Fibroblast of lung (primary cell): Measurements from ENCODE around the gene ECI2. TPM values are rescaled to one million over a fixed set of nuclear protein-coding genes. Genes with fewer than 3 reads are reported as not detected.
A peak's percentile ranks its signal among the peaks of the same experiment; 100 is the strongest.

ENCODE experiments used
- DNase-seq, 2 donors: peaks; one replicate each; pipeline versions ENCODE4 v3.0.0 to v3.0.0-alpha.2; 2010; ENCODE audit warnings: low read depth in 2 of 2
- H2AFZ ChIP-seq: 2 replicates; pipeline ENCODE4 v1.5.1; 2012; ENCODE audit warnings: low read length, control low read depth, inconsistent platforms
- H3K27ac ChIP-seq: 2 replicates; pipeline ENCODE4 v1.5.1; 2011; ENCODE audit warnings: low read length, control low read depth; ENCODE audit not compliant: insufficient read depth
- H3K27me3 ChIP-seq: 2 replicates; pipeline ENCODE4 v1.5.1; 2011; ENCODE audit warnings: mild to moderate bottlenecking, low read length; ENCODE audit not compliant: control insufficient read depth, insufficient read depth
- H3K36me3 ChIP-seq: 2 replicates; pipeline ENCODE4 v1.5.1; 2011; ENCODE audit warnings: low read length; ENCODE audit not compliant: control insufficient read depth, insufficient read depth
- H3K4me1 ChIP-seq: 2 replicates; pipeline ENCODE4 v1.5.1; 2011; ENCODE audit warnings: low read length; ENCODE audit not compliant: control insufficient read depth, insufficient read depth; ENCODE audit errors: extremely low read depth
- H3K4me2 ChIP-seq: 2 replicates; pipeline ENCODE4 v1.5.1; 2011; ENCODE audit warnings: low read length, control low read depth; ENCODE audit not compliant: insufficient read depth; ENCODE audit errors: extremely low read depth
- H3K4me3 ChIP-seq, 4 experiments: fragments of 200-600 bp in 1 of 4; sonication (generic) in 1 of 4; replicated peaks in 1 of 4; 2 replicates each; pipeline ENCODE4 v1.5.1; 2011 to 2016; ENCODE audit warnings: low read length in 4 of 4, low read depth in 3 of 4, mild to moderate bottlenecking in 3 of 4, control low read depth in 2 of 4, inconsistent platforms in 1 of 4, mixed read lengths in 1 of 4; ENCODE audit not compliant: insufficient read depth in 1 of 4; ENCODE audit errors: control extremely low read depth in 1 of 4
- H3K79me2 ChIP-seq: 2 replicates; pipeline ENCODE4 v1.5.1; 2012; ENCODE audit warnings: mild to moderate bottlenecking, low read length, inconsistent platforms; ENCODE audit not compliant: control insufficient read depth, insufficient read depth
- H3K9ac ChIP-seq: 2 replicates; pipeline ENCODE4 v1.5.1; 2011; ENCODE audit warnings: mild to moderate bottlenecking, low read length, control low read depth; ENCODE audit not compliant: insufficient read depth
- H3K9me3 ChIP-seq: 2 replicates; pipeline ENCODE4 v1.5.1; 2012; ENCODE audit warnings: low read depth, low read length; ENCODE audit not compliant: control insufficient read depth, insufficient read depth
- H4K20me1 ChIP-seq: 2 replicates; pipeline ENCODE4 v1.5.1; 2011; ENCODE audit warnings: low read length; ENCODE audit not compliant: control insufficient read depth, insufficient read depth; ENCODE audit errors: extremely low read depth
- EZH2 ChIP-seq: IDR thresholded peaks from 2 replicates; pipeline ENCODE4 v1.5.1; 2012; ENCODE audit warnings: low read length, control low read depth, mild to moderate bottlenecking; ENCODE audit errors: missing control alignments
- polyA plus RNA-seq, 2 donors: library from polyadenylated mRNA; depleted of rRNA in 1 of 2; stranded (reverse) in 1 of 2; unstranded in 1 of 2; fragments of >200 nt; gene quantifications; 2 replicates each; pipeline ENCODE4 v1.2.1, GENCODE V29; 2011 to 2012; ENCODE audit warnings: missing spikeins in 1 of 2
- total RNA-seq: library from RNA; depleted of rRNA; stranded (reverse); fragments of >200 nt; gene quantifications from 2 replicates; pipeline ENCODE4 v1.2.1, GENCODE V29; 2014
- TF ChIP-seq, protein P1 (sequence below), 2 donors: IDR thresholded peaks in 1 of 2; conservative IDR thresholded peaks in 1 of 2; 1 replicate in 1 of 2; 2 replicates in 1 of 2; pipeline ENCODE4 v1.5.1; 2011 to 2012; ENCODE audit warnings: low read length in 2 of 2, control low read depth in 1 of 2, inconsistent platforms in 1 of 2, low read depth in 1 of 2, mild to moderate bottlenecking in 1 of 2

The ECI2 gene
- total and polyA plus RNA-seq, 2 donors (not counting 1 experiment from before 2014, with no cell fraction given), result 85.2 to 157 TPM

DNA sequence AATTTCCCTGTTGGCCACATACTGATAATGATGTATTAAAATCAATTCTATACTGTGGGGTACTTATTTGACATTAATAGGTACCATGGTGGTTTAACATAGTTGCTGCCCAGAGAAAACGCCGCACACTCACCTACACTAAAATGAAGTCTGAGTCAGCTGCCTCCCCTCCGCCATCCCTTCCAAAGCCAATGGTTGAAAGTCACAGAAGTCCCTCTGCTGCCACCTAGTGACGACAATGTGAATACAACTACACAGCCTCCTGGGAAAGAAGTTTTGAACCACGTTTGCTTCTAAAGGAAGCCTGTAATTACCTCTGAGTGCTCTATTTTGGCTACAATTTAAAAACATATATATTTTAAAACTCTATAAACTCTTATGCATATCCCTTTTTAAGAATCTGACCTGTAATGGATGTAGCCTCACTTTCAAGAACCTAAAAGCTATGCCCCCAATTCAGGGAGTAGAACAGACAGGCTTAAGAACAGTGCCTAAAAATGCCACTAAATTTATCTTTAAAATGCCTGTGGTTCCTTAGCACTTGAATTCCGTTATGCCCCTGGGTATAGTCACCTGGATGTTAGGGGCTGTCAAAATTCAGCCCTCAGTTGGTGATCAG is 20.6 kb upstream of the ECI2 start:
- TF ChIP-seq EZH2, result no peak
- TF ChIP-seq, protein P1, sequence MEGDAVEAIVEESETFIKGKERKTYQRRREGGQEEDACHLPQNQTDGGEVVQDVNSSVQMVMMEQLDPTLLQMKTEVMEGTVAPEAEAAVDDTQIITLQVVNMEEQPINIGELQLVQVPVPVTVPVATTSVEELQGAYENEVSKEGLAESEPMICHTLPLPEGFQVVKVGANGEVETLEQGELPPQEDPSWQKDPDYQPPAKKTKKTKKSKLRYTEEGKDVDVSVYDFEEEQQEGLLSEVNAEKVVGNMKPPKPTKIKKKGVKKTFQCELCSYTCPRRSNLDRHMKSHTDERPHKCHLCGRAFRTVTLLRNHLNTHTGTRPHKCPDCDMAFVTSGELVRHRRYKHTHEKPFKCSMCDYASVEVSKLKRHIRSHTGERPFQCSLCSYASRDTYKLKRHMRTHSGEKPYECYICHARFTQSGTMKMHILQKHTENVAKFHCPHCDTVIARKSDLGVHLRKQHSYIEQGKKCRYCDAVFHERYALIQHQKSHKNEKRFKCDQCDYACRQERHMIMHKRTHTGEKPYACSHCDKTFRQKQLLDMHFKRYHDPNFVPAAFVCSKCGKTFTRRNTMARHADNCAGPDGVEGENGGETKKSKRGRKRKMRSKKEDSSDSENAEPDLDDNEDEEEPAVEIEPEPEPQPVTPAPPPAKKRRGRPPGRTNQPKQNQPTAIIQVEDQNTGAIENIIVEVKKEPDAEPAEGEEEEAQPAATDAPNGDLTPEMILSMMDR (conservative IDR thresholded peaks at IDR 0.05 in 1 of 2, IDR thresholded peaks at IDR 0.05 in 1 of 2; ENCODE audit: low read depth in 1 of 2, low read length in 2 of 2), result peak; percentile 87 to 88
- Histone ChIP-seq H3K4me1 (no peaks in the 10 kb centered on the region), H3K4me3 (no peak overlapping the region), H3K4me2 (no peak overlapping the region), H4K20me1 (no peaks in the 10 kb centered on the region), H3K36me3 (no peaks in the 10 kb centered on the region), H3K9me3 (no peaks in the 10 kb centered on the region), H3K27ac (no peak overlapping the region), H3K79me2 (no peaks in the 10 kb centered on the region), H3K9ac (no peak overlapping the region), H2AFZ (peak overlapping the region; percentile 40), H3K27me3 (no peaks in the 10 kb centered on the region)
- DNase-seq, result peak; percentile 80 to 86

DNA sequence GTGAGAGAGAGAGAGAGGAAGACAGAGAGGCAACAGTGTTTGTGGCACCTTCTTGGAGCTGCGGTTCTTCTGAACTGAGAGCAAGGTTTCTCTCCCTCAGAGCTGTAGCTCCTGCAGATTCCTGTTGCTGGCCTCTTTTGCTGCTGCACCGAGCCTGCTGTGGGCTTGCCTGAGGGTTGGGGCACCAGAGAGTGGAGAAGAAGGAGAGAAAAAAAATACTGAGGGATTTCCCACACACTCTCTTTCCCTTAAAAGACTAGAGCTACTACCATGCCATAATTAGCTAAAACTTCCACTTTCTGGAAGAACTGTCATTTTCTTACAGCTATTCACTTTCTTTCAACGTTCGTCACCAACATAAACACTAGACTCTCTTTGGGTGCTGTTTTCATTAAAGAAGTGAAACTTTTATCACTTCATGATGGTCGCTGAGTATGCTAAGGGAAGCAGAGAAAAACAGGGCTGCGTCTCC is 18.2 kb upstream of the ECI2 start:
- Histone ChIP-seq H4K20me1 (no peaks in the 10 kb centered on the region), H3K4me1 (no peaks in the 10 kb centered on the region), H3K9me3 (no peaks in the 10 kb centered on the region), H3K36me3 (no peaks in the 10 kb centered on the region), H3K27me3 (no peaks in the 10 kb centered on the region), H3K4me3 (no peak overlapping the region), H3K4me2 (no peak overlapping the region), H3K79me2 (no peaks in the 10 kb centered on the region), H3K27ac (no peak overlapping the region), H2AFZ (no peak overlapping the region), H3K9ac (no peak overlapping the region)
- TF ChIP-seq EZH2, result no peak
- TF ChIP-seq, protein P1 (conservative IDR thresholded peaks at IDR 0.05 in 1 of 2, IDR thresholded peaks at IDR 0.05 in 1 of 2; ENCODE audit: low read depth in 1 of 2, low read length in 2 of 2), result no peak
- DNase-seq, result no peak

DNA sequence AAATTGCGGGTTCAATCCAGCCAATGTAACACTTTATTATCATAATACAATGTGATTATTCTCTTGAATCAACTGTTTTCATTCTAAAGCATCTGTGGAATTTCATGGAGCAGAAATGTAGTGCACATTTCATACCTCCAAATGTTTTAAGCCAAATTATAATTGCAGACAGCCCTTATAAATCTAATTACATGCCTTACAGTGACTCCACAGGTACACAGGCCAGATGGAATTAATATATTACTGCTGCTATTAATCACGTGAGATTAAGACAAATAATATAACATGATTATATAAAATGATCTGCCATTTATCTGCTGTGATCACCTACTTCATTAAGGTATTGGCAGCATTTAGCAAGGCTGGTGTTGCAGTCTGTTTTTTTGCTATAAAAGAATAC is 9.7 kb upstream of the ECI2 start:
- no peaks in the 10 kb centered on the region for H4K20me1 ChIP-seq
- H3K4me1 ChIP-seq, result no peaks in the 10 kb centered on the region
- TF ChIP-seq, protein P1 (conservative IDR thresholded peaks at IDR 0.05 in 1 of 2, IDR thresholded peaks at IDR 0.05 in 1 of 2; ENCODE audit: low read depth in 1 of 2, low read length in 2 of 2), result no peak
- TF ChIP-seq EZH2, result no peak
- H2AFZ ChIP-seq, result no peak overlapping the region
- H3K79me2 ChIP-seq, result no peaks in the 10 kb centered on the region
- DNase-seq, result no peak
- H3K9me3 ChIP-seq, result no peaks in the 10 kb centered on the region
- H3K9ac ChIP-seq, result no peak overlapping the region
- no peak overlapping the region for H3K4me3 ChIP-seq
- H3K4me2 ChIP-seq, result no peak overlapping the region
- H3K27me3 ChIP-seq, result no peaks in the 10 kb centered on the region
- H3K27ac ChIP-seq, result no peak overlapping the region
- no peaks in the 10 kb centered on the region for H3K36me3 ChIP-seq
